Activated CD4-positive, alpha-beta T cell treated with anti-CD3 and anti-CD28 coated beads, Interleukin-2, amount 10 ng/mL, durations not matched to agents 7 days and 5 days (primary cell): Measurements from ENCODE around the gene B3GNT9. TPM values are rescaled to one million over a fixed set of nuclear protein-coding genes. Genes with fewer than 3 reads are reported as not detected.

ENCODE experiments used
- CTCF ChIA-PET: fragments of 350-600 bp; sonication (Branson Sonifier 250); formaldehyde crosslinking; loops from one replicate; lab custom pipeline; 2021; ENCODE audit warnings: antibody characterized with exemption; lab: Charles Lee
- POLR2A ChIA-PET: fragments of 350-600 bp; sonication (Branson Sonifier 250); formaldehyde crosslinking; loops from one replicate; lab custom pipeline; 2021; ENCODE audit warnings: antibody characterized with exemption; lab: Charles Lee
- DNase-seq: peaks from one replicate; pipeline ENCODE4 v3.0.0-alpha.2; 2020
- H3K27ac Mint-ChIP-seq: one replicate; pipeline ENCODE4 v1.8.0; 2021; ENCODE audit warnings: mild to moderate bottlenecking, moderate library complexity, mixed read lengths
- H3K27me3 Mint-ChIP-seq: one replicate; pipeline ENCODE4 v1.8.0; 2021; ENCODE audit warnings: mixed read lengths
- H3K36me3 Mint-ChIP-seq: one replicate; pipeline ENCODE4 v1.8.0; 2021; ENCODE audit warnings: low read depth, mixed read lengths
- H3K4me1 Mint-ChIP-seq: one replicate; pipeline ENCODE4 v1.8.0; 2021; ENCODE audit warnings: mixed read lengths
- H3K4me3 Mint-ChIP-seq: one replicate; pipeline ENCODE4 v1.8.0; 2021; ENCODE audit warnings: mild to moderate bottlenecking, moderate library complexity, mixed read lengths
- H3K9me3 Mint-ChIP-seq: one replicate; pipeline ENCODE4 v1.8.0; 2021; ENCODE audit warnings: mixed read lengths
- total RNA-seq, 2 experiments: library from RNA; stranded (reverse); gene quantifications; one replicate each; pipeline ENCODE4 v1.2.3, GENCODE V29; 2021

Gene B3GNT9
- total RNA-seq, 2 experiments from 2014 or later: 7.1 to 7.2 TPM

GRCh38 chr16:67191995-67192681 is 41.3 kb upstream of the B3GNT9 start, which contains the start of gene E2F4:
Gene E2F4 (plus strand): TSS chr16:67192155. CDS start chr16:67192228, 73 bp downstream.
- Mint-ChIP-seq H3K36me3 (peaks cover 36% of the 10 kb centered on the region), H3K4me1 (peaks cover 49% of the 10 kb centered on the region), H3K9me3 (no peaks in the 10 kb centered on the region), H3K27ac (peak within 1 kb of the TSS; percentile 85), H3K27me3 (no peaks in the 10 kb centered on the region), H3K4me3 (peak within 1 kb of the TSS; percentile 93)
- ChIA-PET POLR2A (no interaction called here), CTCF (interaction anchor here (0.6 to 1.3 kb wide), 6 partner anchors 22 to 396 kb away, joined by 3 to 6 read pairs (median 3); partner anchors contain the start of gene NOL3)
- peak; percentile 90 for DNase-seq

- Mint-ChIP-seq H3K4me1 (peaks cover 44% of the 10 kb centered on the region), H3K27me3 (no peaks in the 10 kb centered on the region), H3K9me3 (no peaks in the 10 kb centered on the region), H3K27ac (peak overlapping the region; percentile 85), H3K36me3 (peaks cover 30% of the 10 kb centered on the region), H3K4me3 (peak overlapping the region; percentile 93)
- ChIA-PET CTCF (no interaction called here), POLR2A (no interaction called here)
- no peak for DNase-seq
Measured at GRCh38 chr16:67191411-67191994, 40.7 kb upstream of the B3GNT9 start.

- H3K9me3 Mint-ChIP-seq: no peaks in the 10 kb centered on the region
- no peak for DNase-seq
- H3K36me3 Mint-ChIP-seq: peaks cover 23% of the 10 kb centered on the region
- CTCF ChIA-PET: interaction anchor here (0.8 to 2.9 kb wide), 2 partner anchors 36 to 173 kb away, joined by 4 to 11 read pairs; no protein-coding TSS in a partner anchor
- peaks cover under 1% of the 10 kb centered on the region for H3K27me3 Mint-ChIP-seq
- POLR2A ChIA-PET: no interaction called here
- H3K27ac Mint-ChIP-seq: no peak overlapping the region
- no peak overlapping the region for H3K4me3 Mint-ChIP-seq
- peaks cover 38% of the 10 kb centered on the region for H3K4me1 Mint-ChIP-seq
Measured at GRCh38 chr16:67190448-67191399, 39.9 kb upstream of the B3GNT9 start.

- ChIA-PET POLR2A (no interaction called here), CTCF (interaction anchor here (0.8 to 2.9 kb wide), 2 partner anchors 35 to 172 kb away, joined by 4 to 11 read pairs; no protein-coding TSS in a partner anchor)
- no peak within 1 kb of the TSS for H3K4me3 Mint-ChIP-seq
- no peaks in the 10 kb centered on the region for H3K9me3 Mint-ChIP-seq
- no peak for DNase-seq
- no peak within 1 kb of the TSS for H3K27ac Mint-ChIP-seq
- H3K27me3 Mint-ChIP-seq: peaks cover 7% of the 10 kb centered on the region
- H3K36me3 Mint-ChIP-seq: peaks cover 18% of the 10 kb centered on the region
- peaks cover 42% of the 10 kb centered on the region for H3K4me1 Mint-ChIP-seq
Measured at GRCh38 chr16:67190041-67190440, 39.2 kb upstream of the B3GNT9 start, which contains the start of gene EXOC3L1. Gene EXOC3L1 (minus strand): TSS chr16:67190136. CDS start chr16:67189676, 460 bp downstream.

GRCh38 chr16:67188798-67189197 is 38.0 kb upstream of the B3GNT9 start:
- no peak for DNase-seq
- H3K9me3 Mint-ChIP-seq: no peaks in the 10 kb centered on the region
- H3K27ac Mint-ChIP-seq: no peak overlapping the region
- CTCF ChIA-PET: interaction anchor here (1.1 to 2.9 kb wide), 3 partner anchors 25 to 171 kb away, joined by 3 to 11 read pairs (median 3); no protein-coding TSS in a partner anchor
- H3K4me1 Mint-ChIP-seq: peaks cover 38% of the 10 kb centered on the region
- peaks cover 9% of the 10 kb centered on the region for H3K36me3 Mint-ChIP-seq
- peaks cover 7% of the 10 kb centered on the region for H3K27me3 Mint-ChIP-seq
- POLR2A ChIA-PET: no interaction called here
- no peak overlapping the region for H3K4me3 Mint-ChIP-seq

GRCh38 chr16:67188323-67188722 is 37.5 kb upstream of the B3GNT9 start:
- peaks cover 5% of the 10 kb centered on the region for H3K36me3 Mint-ChIP-seq

GRCh38 chr16:67187175-67187890 is 36.5 kb upstream of the B3GNT9 start:
- peaks cover 24% of the 10 kb centered on the region for H3K4me1 Mint-ChIP-seq
- peaks cover 7% of the 10 kb centered on the region for H3K27me3 Mint-ChIP-seq
- H3K9me3 Mint-ChIP-seq: no peaks in the 10 kb centered on the region
- DNase-seq: no peak
- H3K4me3 Mint-ChIP-seq: no peak overlapping the region
- H3K27ac Mint-ChIP-seq: no peak overlapping the region
- no peaks in the 10 kb centered on the region for H3K36me3 Mint-ChIP-seq
- POLR2A ChIA-PET: no interaction called here
- CTCF ChIA-PET: interaction anchor here (0.8 to 1.2 kb wide), 3 partner anchors 169 to 201 kb away, joined by 3 read pairs; no protein-coding TSS in a partner anchor

More at GRCh38 chr16:67188323-67188722, 37.5 kb upstream of the B3GNT9 start:
- Mint-ChIP-seq H3K27me3 (peaks cover 7% of the 10 kb centered on the region), H3K9me3 (no peaks in the 10 kb centered on the region), H3K4me3 (no peak overlapping the region), H3K4me1 (peaks cover 33% of the 10 kb centered on the region), H3K27ac (no peak overlapping the region)
- POLR2A ChIA-PET: no interaction called here
- CTCF ChIA-PET: interaction anchor here (1.1 to 2.9 kb wide), 3 partner anchors 26 to 170 kb away, joined by 3 to 11 read pairs (median 3); no protein-coding TSS in a partner anchor
- no peak for DNase-seq

- H3K4me1 Mint-ChIP-seq: peaks cover 20% of the 10 kb centered on the region
- no peak overlapping the region for H3K27ac Mint-ChIP-seq
- CTCF ChIA-PET: interaction anchor here (0.8 to 1.4 kb wide), 3 partner anchors 169 to 201 kb away, joined by 3 read pairs; no protein-coding TSS in a partner anchor
- no peak for DNase-seq
- H3K4me3 Mint-ChIP-seq: no peak overlapping the region
- POLR2A ChIA-PET: interaction anchor here (0.6 kb wide), 1 partner anchor 152 kb away, joined by 10 read pairs; no protein-coding TSS in a partner anchor
- peaks cover 7% of the 10 kb centered on the region for H3K27me3 Mint-ChIP-seq
- H3K9me3 Mint-ChIP-seq: no peaks in the 10 kb centered on the region
- no peaks in the 10 kb centered on the region for H3K36me3 Mint-ChIP-seq
Measured at GRCh38 chr16:67186550-67186950, 35.8 kb upstream of the B3GNT9 start.

- no peak for DNase-seq
- peaks cover 17% of the 10 kb centered on the region for H3K4me1 Mint-ChIP-seq
- ChIA-PET CTCF (interaction anchor here (0.6 to 5.7 kb wide), 27 partner anchors 10 to 303 kb away, joined by 3 to 30 read pairs (median 4); partner anchors contain the start of genes NOL3 and TMEM208), POLR2A (no interaction called here)
- peak overlapping the region; percentile 79 for H3K4me3 Mint-ChIP-seq
- peak overlapping the region; percentile 69 for H3K27ac Mint-ChIP-seq
- H3K27me3 Mint-ChIP-seq: peaks cover 7% of the 10 kb centered on the region
- no peaks in the 10 kb centered on the region for H3K36me3 Mint-ChIP-seq
- no peaks in the 10 kb centered on the region for H3K9me3 Mint-ChIP-seq
Measured at GRCh38 chr16:67185651-67186134, 34.9 kb upstream of the B3GNT9 start.

- Mint-ChIP-seq H3K4me3 (peak overlapping the region; percentile 79), H3K9me3 (no peaks in the 10 kb centered on the region), H3K27ac (peak overlapping the region; percentile 69), H3K27me3 (peaks cover 7% of the 10 kb centered on the region), H3K4me1 (peaks cover 16% of the 10 kb centered on the region), H3K36me3 (no peaks in the 10 kb centered on the region)
- POLR2A ChIA-PET: no interaction called here
- CTCF ChIA-PET: interaction anchor here (0.6 to 5.7 kb wide), 32 partner anchors 9 to 313 kb away, joined by 3 to 30 read pairs (median 4); partner anchors contain the start of genes LRRC36, NOL3 and TMEM208
- DNase-seq: peak; percentile 85
Measured at GRCh38 chr16:67184995-67185650, 34.3 kb upstream of the B3GNT9 start.
